H1 (cell line): ENCODE measurements around the gene PRKCA. TPM values are rescaled to one million over a fixed set of nuclear protein-coding genes. Genes with fewer than 3 reads are reported as not detected.
A peak's percentile ranks its signal among the peaks of the same experiment; 100 is the strongest.

ENCODE experiments used
- CTCF ChIA-PET: fragments of 300-600 bp; sonication (Branson Sonifier 250); formaldehyde crosslinking; loops from one replicate; lab custom pipeline; 2021; ENCODE audit not compliant: partially characterized antibody; lab: Charles Lee
- POLR2A ChIA-PET: fragments of 300-600 bp; sonication (Branson Sonifier 250); formaldehyde crosslinking; loops from one replicate; lab custom pipeline; 2021; ENCODE audit warnings: inconsistent platforms; ENCODE audit not compliant: partially characterized antibody; lab: Charles Lee
- DNase-seq, 2 experiments: peaks; one replicate each; pipeline versions ENCODE4 v3.0.0 to v3.0.0-alpha.2; 2010 to 2022; ENCODE audit warnings: low spot score in 2 of 2, low read depth in 1 of 2, mixed read lengths in 1 of 2
- FAIRE-seq: peaks from 2 replicates; lab custom pipeline; 2011; peaks lifted over from hg19 to GRCh38; lab: Jason Lieb, UNC
- H2AFZ ChIP-seq: 2 replicates; pipeline ENCODE4 v1.8.1; 2012; ENCODE audit warnings: low read length, inconsistent platforms
- H2AK5ac ChIP-seq: 2 replicates; pipeline ENCODE4 v1.6.1; 2013; ENCODE audit warnings: low read depth, low read length
- H2BK120ac ChIP-seq: replicated peaks from 2 replicates; pipeline ENCODE3; 2013; ENCODE audit warnings: low read depth, low read length, inconsistent platforms
- H2BK12ac ChIP-seq: 2 replicates; pipeline ENCODE4 v1.6.1; 2013; ENCODE audit warnings: low read depth, low read length
- H2BK15ac ChIP-seq: 2 replicates; pipeline ENCODE4 v1.6.1; 2013; ENCODE audit warnings: low read length
- H2BK20ac ChIP-seq: 2 replicates; pipeline ENCODE4 v1.6.1; 2013; ENCODE audit warnings: low read length
- H2BK5ac ChIP-seq: 2 replicates; pipeline ENCODE4 v1.6.1; 2013; ENCODE audit warnings: low read depth, low read length
- H3K14ac ChIP-seq: 2 replicates; pipeline ENCODE4 v1.6.1; 2013; ENCODE audit warnings: inconsistent platforms; ENCODE audit not compliant: insufficient read length
- H3K18ac ChIP-seq: 2 replicates; pipeline ENCODE4 v1.6.1; 2013; ENCODE audit warnings: low read length; ENCODE audit errors: extremely low read depth
- H3K23ac ChIP-seq: 2 replicates; pipeline ENCODE4 v1.6.1; 2013; ENCODE audit warnings: inconsistent platforms; ENCODE audit not compliant: insufficient read length
- H3K23me2 ChIP-seq: 2 replicates; pipeline ENCODE4 v1.6.1; 2013; ENCODE audit warnings: low read depth, low read length
- H3K27ac ChIP-seq: 2 replicates; pipeline ENCODE4 v1.6.1; 2011; ENCODE audit warnings: low read depth, low read length, inconsistent platforms
- H3K27me3 ChIP-seq, 4 experiments: replicated peaks in 1 of 4; 1 replicate in 1 of 4; 2 replicates in 3 of 4; pipeline versions ENCODE4 v1.6.1 to v1.8.1; 2011 to 2013; ENCODE audit warnings: low read length in 3 of 4, mild to moderate bottlenecking in 3 of 4, inconsistent platforms in 2 of 4, mixed read lengths in 2 of 4, moderate library complexity in 1 of 4; ENCODE audit not compliant: control insufficient read depth in 3 of 4, insufficient read depth in 3 of 4; ENCODE audit errors: extremely low read depth in 1 of 4
- H3K36me3 ChIP-seq, 4 experiments: 2 replicates each; pipeline versions ENCODE4 v1.6.1 to v1.8.1; 2011 to 2013; ENCODE audit warnings: mild to moderate bottlenecking in 4 of 4, low read length in 3 of 4, moderate library complexity in 2 of 4, control low read depth in 1 of 4, inconsistent platforms in 1 of 4; ENCODE audit not compliant: insufficient read depth in 4 of 4, control insufficient read depth in 2 of 4
- H3K4ac ChIP-seq: replicated peaks from 2 replicates; pipeline ENCODE3; 2013; ENCODE audit warnings: low read length, low read depth, mixed read lengths, inconsistent platforms; ENCODE audit not compliant: insufficient read length
- H3K4me1 ChIP-seq, 4 experiments: replicated peaks in 1 of 4; 1 replicate in 1 of 4; 2 replicates in 3 of 4; pipeline versions ENCODE4 v1.6.1 to v1.8.1; 2011 to 2013; ENCODE audit warnings: low read length in 3 of 4, inconsistent platforms in 2 of 4, mixed read lengths in 1 of 4; ENCODE audit not compliant: insufficient read depth in 4 of 4, control insufficient read depth in 3 of 4
- H3K4me2 ChIP-seq, 2 experiments: 2 replicates each; pipeline versions ENCODE4 v1.6.1 to v1.8.1; 2011 to 2013; ENCODE audit warnings: low read depth in 2 of 2, low read length in 2 of 2, control low read depth in 1 of 2, inconsistent platforms in 1 of 2, mild to moderate bottlenecking in 1 of 2; ENCODE audit not compliant: insufficient read depth in 1 of 2
- H3K4me3 ChIP-seq, 4 experiments: fragments of 200-600, 300-600 bp in 1 of 4; sonication (generic), shearing (Covaris generic), sonication (Bioruptor Twin) in 1 of 4; 2 replicates each; pipeline versions ENCODE4 v1.5.1 to v1.8.1; 2011 to 2016; ENCODE audit warnings: low read length in 4 of 4, low read depth in 3 of 4, control low read depth in 2 of 4, inconsistent platforms in 2 of 4, mild to moderate bottlenecking in 2 of 4, mixed read lengths in 1 of 4, moderate library complexity in 1 of 4; ENCODE audit not compliant: insufficient read depth in 2 of 4; ENCODE audit errors: extremely low read depth in 1 of 4
- H3K56ac ChIP-seq: replicated peaks from 2 replicates; pipeline ENCODE3; 2013; ENCODE audit warnings: low read depth, mild to moderate bottlenecking, mixed read lengths, low read length, inconsistent platforms; ENCODE audit not compliant: insufficient read length
- H3K79me1 ChIP-seq: 2 replicates; pipeline ENCODE4 v1.6.1; 2013; ENCODE audit warnings: low read depth, low read length, control low read depth
- H3K79me2 ChIP-seq, 2 experiments: 2 replicates each; pipeline versions ENCODE4 v1.6.1 to v1.8.1; 2012 to 2013; ENCODE audit warnings: low read length in 2 of 2, mild to moderate bottlenecking in 2 of 2, inconsistent platforms in 1 of 2; ENCODE audit not compliant: insufficient read depth in 2 of 2, control insufficient read depth in 1 of 2
- H3K9ac ChIP-seq, 4 experiments: replicated peaks in 1 of 4; 1 replicate in 1 of 4; 2 replicates in 3 of 4; pipeline versions ENCODE4 v1.6.1 to v1.8.1; 2011 to 2013; ENCODE audit warnings: low read depth in 3 of 4, low read length in 3 of 4, control low read depth in 2 of 4, mild to moderate bottlenecking in 2 of 4, moderate library complexity in 2 of 4, inconsistent platforms in 1 of 4; ENCODE audit errors: extremely low read depth in 1 of 4
- H3K9me3 ChIP-seq, 2 experiments: 2 replicates each; pipeline versions ENCODE4 v1.6.1 to v1.8.1; 2012 to 2013; ENCODE audit warnings: mild to moderate bottlenecking in 2 of 2, moderate library complexity in 2 of 2, control low read depth in 1 of 2, inconsistent platforms in 1 of 2, low read depth in 1 of 2, low read length in 1 of 2, mixed read lengths in 1 of 2; ENCODE audit not compliant: insufficient read depth in 2 of 2
- H4K20me1 ChIP-seq, 2 experiments: replicated peaks in 1 of 2; 2 replicates each; pipeline versions ENCODE3 to v1.8.1; 2011 to 2013; ENCODE audit warnings: inconsistent platforms in 2 of 2, low read length in 2 of 2, mild to moderate bottlenecking in 1 of 2; ENCODE audit not compliant: insufficient read depth in 2 of 2, control insufficient read depth in 1 of 2
- H4K5ac ChIP-seq: 2 replicates; pipeline ENCODE4 v1.6.1; 2013; ENCODE audit warnings: low read length, low read depth, mixed read lengths, inconsistent platforms; ENCODE audit not compliant: insufficient read length
- H4K8ac ChIP-seq: 2 replicates; pipeline ENCODE4 v1.8.0; 2013; ENCODE audit warnings: mild to moderate bottlenecking, moderate library complexity, low read length, inconsistent platforms; ENCODE audit not compliant: insufficient read depth; ENCODE audit errors: extremely low read depth
- H4K91ac ChIP-seq: replicated peaks from 2 replicates; pipeline ENCODE3; 2013; ENCODE audit warnings: low read length, mixed read lengths, inconsistent platforms; ENCODE audit not compliant: insufficient read length
- CEBPB ChIP-seq: IDR thresholded peaks from 2 replicates; pipeline ENCODE4 v1.6.1; 2012; ENCODE audit warnings: low read depth, low read length
- HDAC2 ChIP-seq, 2 experiments: fragments of 300-600 bp in 1 of 2; sonication (generic) in 1 of 2; IDR thresholded peaks; 2 replicates each; pipeline ENCODE4 v1.6.1; 2011 to 2012; ENCODE audit warnings: low read depth in 2 of 2, low read length in 2 of 2, mild to moderate bottlenecking in 2 of 2, moderate library complexity in 2 of 2, borderline replicate concordance in 1 of 2, inconsistent platforms in 1 of 2
- RAD21 ChIP-seq, 2 experiments: IDR thresholded peaks in 1 of 2; conservative IDR thresholded peaks in 1 of 2; 2 replicates each; pipeline ENCODE4 v1.6.1; 2011; ENCODE audit warnings: low read depth in 2 of 2, low read length in 2 of 2, improper control_type of control experiment in 1 of 2, inconsistent platforms in 1 of 2, mild to moderate bottlenecking in 1 of 2, moderate library complexity in 1 of 2
- RFX5 ChIP-seq: IDR thresholded peaks from 2 replicates; pipeline ENCODE4 v1.6.1; 2011; ENCODE audit warnings: low read depth, low read length, improper control_type of control experiment, borderline replicate concordance
- TEAD4 ChIP-seq: IDR thresholded peaks from 2 replicates; pipeline ENCODE4 v1.6.1; 2012; ENCODE audit warnings: low read depth, low read length, inconsistent platforms, mixed read lengths
- WGBS, 2 experiments: shearing (Covaris generic) in 1 of 2; methylation state at CpG; one replicate each; pipeline versions ENCODE4 v1.1.6 to v1.1.7; 2013 to 2015; ENCODE audit warnings: low lambda C conversion rate in 2 of 2, mixed read lengths in 2 of 2, inconsistent platforms in 1 of 2, low coverage in 1 of 2, missing lambda C conversion rate in 1 of 2; ENCODE audit not compliant: insufficient replicate concordance in 2 of 2, insufficient coverage in 1 of 2, insufficient read length in 1 of 2; ENCODE audit errors: extremely low coverage in 1 of 2, missing lambda C conversion rate in 1 of 2; 5-methylcytosine and 5-hydroxymethylcytosine counted together
- polyA plus RNA-seq, 7 experiments: library from polyadenylated mRNA; depleted of rRNA in 3 of 7; stranded (reverse) in 5 of 7; unstranded in 2 of 7; fragments of >200 nt in 5 of 7; fragments of 200-250 nt in 2 of 7; gene quantifications; 1 replicate in 5 of 7; 2 replicates in 1 of 7; 4 replicates in 1 of 7; pipeline versions ENCODE4 v1.2.1 to v1.2.3, GENCODE V29; 2011 to 2013; ENCODE audit warnings: missing spikeins in 2 of 7, mixed read lengths in 2 of 7
- total RNA-seq: library from RNA; stranded (reverse); fragmentation: NEBNext Ultra II Directional; extraction: Animal tissue kit (Norgen Biotek cat#: 25700); gene quantifications from 2 replicates; pipeline ENCODE4 v1.2.1, GENCODE V29; 2021
- TF ChIP-seq, protein P1 (sequence below): IDR thresholded peaks from 2 replicates; pipeline ENCODE4 v1.6.1; 2011; ENCODE audit warnings: low read length, improper control_type of control experiment

The PRKCA gene
- total and polyA plus RNA-seq, 2 of the 8 experiments (the other 6 are each of a cell fraction or from before 2014, with no cell fraction given), result 5.8 to 17.8 TPM

DNA sequence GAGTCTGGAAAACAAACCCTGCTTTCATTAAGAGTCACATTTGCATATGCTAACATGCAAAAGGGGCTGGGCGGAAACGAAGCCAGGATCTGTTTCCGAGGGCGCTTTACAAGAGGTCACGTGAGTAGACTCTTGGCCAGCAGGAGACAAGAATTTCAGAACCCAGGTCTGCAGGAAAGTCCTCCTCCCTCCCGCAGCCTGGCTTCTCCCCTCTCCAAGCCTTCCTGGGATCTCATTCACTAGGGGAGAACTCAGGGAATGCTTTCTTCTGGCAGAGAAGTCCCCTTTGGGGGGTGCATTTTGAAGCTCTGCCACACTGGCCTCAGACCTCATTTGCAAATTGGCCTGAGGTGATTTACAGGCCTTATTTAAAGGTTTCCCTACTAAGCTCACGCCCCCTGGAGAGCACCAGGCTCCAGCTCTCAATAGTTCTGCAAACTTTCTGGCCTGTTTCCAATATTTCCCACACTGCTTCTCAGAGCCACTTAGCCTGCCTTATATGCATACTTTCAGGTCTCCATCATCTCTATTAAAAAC is 475.3 kb downstream of the PRKCA start:
- Histone ChIP-seq H2BK15ac (no peak overlapping the region), H3K4ac (no peak overlapping the region), H2BK20ac (no peak overlapping the region), H3K9ac (no peak overlapping the region), H3K36me3 (no peaks in the 10 kb centered on the region), H3K27me3 (no peaks in the 10 kb centered on the region), H3K4me3 (peak overlapping the region in 1 of 4 experiments; percentile 27; a peak in 3 of 8 replicates), H3K23me2 (no peaks in the 10 kb centered on the region), H3K18ac (peak overlapping the region; percentile 74; the same call in 1 of the 2 replicates), H2BK120ac (peak overlapping the region; percentile 67), H4K91ac (no peak overlapping the region), H3K9me3 (no peaks in the 10 kb centered on the region), H4K20me1 (no peaks in the 10 kb centered on the region), H2AFZ (0 out of 2 replicates have a peak overlapping the region, but pooled peaks have one; percentile 87), H3K4me2 (peak overlapping the region; percentile 45 to 48), H3K79me1 (no peaks in the 10 kb centered on the region), H2AK5ac (no peak overlapping the region), H4K5ac (peak overlapping the region; percentile 47), H3K23ac (no peak overlapping the region), H3K27ac (peak overlapping the region; percentile 65; the same call in 1 of the 2 replicates), H3K14ac (no peak overlapping the region), H2BK5ac (peak overlapping the region; percentile 41; the same call in 1 of the 2 replicates)
- POLR2A ChIA-PET, result interaction anchor here (1.0 to 1.6 kb wide), 4 partner anchors 13 to 47 kb away, joined by 3 to 5 read pairs (median 4); no protein-coding TSS in a partner anchor
- peak; percentile 81 for FAIRE-seq
- WGBS, 2 experiments, result 15% methylated on average over 7 of the region's 7 CpGs; no CpG with 5 or more reads in 1 of the 2 experiments
- CTCF ChIA-PET, result interaction anchor here (0.5 to 2.1 kb wide), 9 partner anchors 35 to 139 kb away, joined by 3 to 7 read pairs (median 3); no protein-coding TSS in a partner anchor
- TF ChIP-seq CEBPB (no peak), RAD21 (IDR thresholded peaks at IDR 0.05 in 1 of 2, conservative IDR thresholded peaks at IDR 0.05 in 1 of 2; ENCODE audit: low read depth in 2 of 2, low read length in 2 of 2) (peak in 1 of 2 experiments; percentile 1; a peak in 1 of 4 replicates), HDAC2 (IDR thresholded peaks at IDR 0.05; ENCODE audit: borderline replicate concordance in 1 of 2, low read depth in 2 of 2, low read length in 2 of 2) (0 out of 4 replicates have a peak, but pooled peaks of 1 of the 2 experiments have one; percentile 23), TEAD4 (0 out of 2 replicates have a peak, but pooled peaks have one; percentile 28), RFX5 (no peak)
- TF ChIP-seq, protein P1, sequence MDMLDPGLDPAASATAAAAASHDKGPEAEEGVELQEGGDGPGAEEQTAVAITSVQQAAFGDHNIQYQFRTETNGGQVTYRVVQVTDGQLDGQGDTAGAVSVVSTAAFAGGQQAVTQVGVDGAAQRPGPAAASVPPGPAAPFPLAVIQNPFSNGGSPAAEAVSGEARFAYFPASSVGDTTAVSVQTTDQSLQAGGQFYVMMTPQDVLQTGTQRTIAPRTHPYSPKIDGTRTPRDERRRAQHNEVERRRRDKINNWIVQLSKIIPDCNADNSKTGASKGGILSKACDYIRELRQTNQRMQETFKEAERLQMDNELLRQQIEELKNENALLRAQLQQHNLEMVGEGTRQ, result peak; percentile 81
- TF ChIP-seq, all 59 proteins: peak for 4
- no peak overlapping the region for H3K56ac ChIP-seq
- H2BK12ac ChIP-seq, result no peak overlapping the region; the same call in 1 of the 2 replicates
- H3K4me1 ChIP-seq, result peaks cover 2 to 30% (median 22%) of the 10 kb centered on the region in 4 experiments
- no peaks in the 10 kb centered on the region for H3K79me2 ChIP-seq
- no peak overlapping the region for H4K8ac ChIP-seq
- DNase-seq, result peak; percentile 62 to 78
